Endodermal cell (in vitro differentiated cells): ENCODE results near the gene NENF. TPM values are rescaled to one million over a fixed set of nuclear protein-coding genes. Genes with fewer than 3 reads are reported as not detected.

ENCODE experiments used
- DNase-seq: peaks from one replicate; pipeline ENCODE4 v3.0.0-alpha.2; 2017
- H3K27ac ChIP-seq: 2 replicates; pipeline ENCODE4 v1.5.1; 2013; ENCODE audit warnings: mild to moderate bottlenecking, low read depth, low read length, moderate library complexity
- H3K27me3 ChIP-seq: 2 replicates; pipeline ENCODE4 v1.6.1; 2013; ENCODE audit warnings: mild to moderate bottlenecking, low read length, moderate library complexity; ENCODE audit not compliant: insufficient read depth, control insufficient read depth, poor library complexity, severe bottlenecking
- H3K36me3 ChIP-seq: 2 replicates; pipeline ENCODE4 v1.7.0; 2013; ENCODE audit warnings: mild to moderate bottlenecking, low read length, moderate library complexity; ENCODE audit not compliant: control insufficient read depth, insufficient read depth
- H3K4me1 ChIP-seq: one replicate; pipeline ENCODE4 v1.7.0; 2013; ENCODE audit warnings: low read length; ENCODE audit not compliant: control insufficient read depth, insufficient read depth
- H3K4me3 ChIP-seq: 2 replicates; pipeline ENCODE4 v1.5.1; 2013; ENCODE audit warnings: mild to moderate bottlenecking, low read length, moderate library complexity
- H3K9ac ChIP-seq: 2 replicates; pipeline ENCODE4 v1.6.1; 2013; ENCODE audit warnings: mild to moderate bottlenecking, low read length, moderate library complexity; ENCODE audit not compliant: poor library complexity, severe bottlenecking; ENCODE audit errors: extremely low read depth
- H3K9me3 ChIP-seq: 2 replicates; pipeline ENCODE4 v1.6.1; 2013; ENCODE audit warnings: mild to moderate bottlenecking, low read length, moderate library complexity; ENCODE audit not compliant: control insufficient read depth
- H3K27ac Mint-ChIP-seq: 2 replicates; pipeline ENCODE4 v1.8.0; 2020; ENCODE audit warnings: mixed read lengths
- H3K27me3 Mint-ChIP-seq: 2 replicates; pipeline ENCODE4 v1.8.0; 2021; ENCODE audit warnings: mild to moderate bottlenecking, mixed read lengths; ENCODE audit not compliant: insufficient read depth
- H3K36me3 Mint-ChIP-seq: 2 replicates; pipeline ENCODE4 v1.8.0; 2020; ENCODE audit warnings: low read depth, mixed read lengths
- H3K4me1 Mint-ChIP-seq: 2 replicates; pipeline ENCODE4 v1.8.0; 2020; ENCODE audit warnings: mixed read lengths
- H3K4me3 Mint-ChIP-seq: 2 replicates; pipeline ENCODE4 v1.8.0; 2020; ENCODE audit warnings: mild to moderate bottlenecking, moderate library complexity, mixed read lengths
- H3K9me3 Mint-ChIP-seq: 2 replicates; pipeline ENCODE4 v1.8.0; 2020; ENCODE audit warnings: mild to moderate bottlenecking, mixed read lengths
- CTCF ChIP-seq: fragments of 200-600 bp; sonication (generic); conservative IDR thresholded peaks from 2 replicates; pipeline ENCODE4 v1.5.0; 2021; ENCODE audit warnings: antibody characterized with exemption, mild to moderate bottlenecking
- WGBS, 2 experiments: methylation state at CpG; one replicate each; pipeline versions ENCODE4 v1.1.5 to v1.1.7; 2013; ENCODE audit warnings: missing lambda C conversion rate in 2 of 2, mixed read lengths in 1 of 2; ENCODE audit not compliant: insufficient coverage in 1 of 2, insufficient read length in 1 of 2; 5-methylcytosine and 5-hydroxymethylcytosine counted together
- total RNA-seq, 2 donors: library from RNA; stranded (reverse); fragmentation: NEBNext Ultra II Directional in 1 of 2; extraction: Animal tissue kit (Norgen Biotek cat#: 25700) in 1 of 2; gene quantifications; 2 replicates in 1 of 2; 3 replicates in 1 of 2; pipeline ENCODE4 v1.2.1, GENCODE V29; 2021

NENF gene
- total RNA-seq, 2 donors from 2014 or later, result 27.0 to 35.3 TPM

DNA sequence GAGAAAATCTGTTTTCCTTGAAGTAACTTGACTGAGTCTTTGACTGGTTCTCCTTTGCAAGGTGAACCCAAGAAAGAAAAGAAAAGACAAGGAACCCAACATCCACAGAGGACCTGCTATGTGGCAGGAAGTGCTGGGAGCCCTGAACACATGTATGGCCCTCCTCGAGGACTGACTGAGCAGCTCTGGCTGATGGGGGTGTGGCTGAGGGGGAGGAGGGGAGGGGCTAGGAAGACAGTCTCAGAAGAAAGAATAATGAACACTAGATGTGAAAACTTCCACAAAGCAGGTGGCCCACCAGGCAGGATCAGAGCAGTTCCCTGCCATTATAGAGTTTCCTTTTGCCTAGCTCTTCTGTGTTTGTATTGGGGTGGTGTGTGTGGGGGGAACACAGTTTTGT lies 26.1 kb downstream of the NENF start:
- H3K4me3 Mint-ChIP-seq, result no peak overlapping the region
- peaks cover 5% of the 10 kb centered on the region for H3K27me3 Mint-ChIP-seq
- Histone ChIP-seq H3K27ac (no peak overlapping the region), H3K36me3 (no peaks in the 10 kb centered on the region), H3K9me3 (peaks cover 8% of the 10 kb centered on the region), H3K4me1 (no peaks in the 10 kb centered on the region), H3K9ac (no peak overlapping the region), H3K4me3 (no peak overlapping the region), H3K27me3 (no peaks in the 10 kb centered on the region)
- H3K27ac Mint-ChIP-seq, result no peak overlapping the region
- 86% methylated on average over 1 of the region's 1 CpG; no CpG with 5 or more reads in 1 of the 2 experiments for WGBS, 2 experiments
- no peak for DNase-seq
- TF ChIP-seq CTCF, result no peak
- H3K9me3 Mint-ChIP-seq, result peaks cover 11% of the 10 kb centered on the region
- no peaks in the 10 kb centered on the region for H3K36me3 Mint-ChIP-seq
- H3K4me1 Mint-ChIP-seq, result peaks cover 19% of the 10 kb centered on the region

- no peak overlapping the region for H3K9ac ChIP-seq
- H3K36me3 Mint-ChIP-seq, result no peaks in the 10 kb centered on the region
- peaks cover 26% of the 10 kb centered on the region for H3K4me1 Mint-ChIP-seq
- no peak for DNase-seq
- peaks cover 8% of the 10 kb centered on the region for H3K9me3 ChIP-seq
- H3K27me3 Mint-ChIP-seq, result peaks cover 5% of the 10 kb centered on the region
- no peak overlapping the region for H3K4me3 ChIP-seq
- H3K36me3 ChIP-seq, result no peaks in the 10 kb centered on the region
- no peak for TF ChIP-seq CTCF
- H3K9me3 Mint-ChIP-seq, result peaks cover 11% of the 10 kb centered on the region
- H3K4me1 ChIP-seq, result no peaks in the 10 kb centered on the region
- H3K27me3 ChIP-seq, result no peaks in the 10 kb centered on the region
- WGBS, 2 experiments, result 87% methylated on average over 5 of the region's 5 CpGs
- no peak overlapping the region for H3K27ac Mint-ChIP-seq
- no peak overlapping the region for H3K27ac ChIP-seq
- H3K4me3 Mint-ChIP-seq, result no peak overlapping the region
Observed at GRCh38 chr1:212459656-212460055, 26.9 kb downstream of the NENF start.

DNA sequence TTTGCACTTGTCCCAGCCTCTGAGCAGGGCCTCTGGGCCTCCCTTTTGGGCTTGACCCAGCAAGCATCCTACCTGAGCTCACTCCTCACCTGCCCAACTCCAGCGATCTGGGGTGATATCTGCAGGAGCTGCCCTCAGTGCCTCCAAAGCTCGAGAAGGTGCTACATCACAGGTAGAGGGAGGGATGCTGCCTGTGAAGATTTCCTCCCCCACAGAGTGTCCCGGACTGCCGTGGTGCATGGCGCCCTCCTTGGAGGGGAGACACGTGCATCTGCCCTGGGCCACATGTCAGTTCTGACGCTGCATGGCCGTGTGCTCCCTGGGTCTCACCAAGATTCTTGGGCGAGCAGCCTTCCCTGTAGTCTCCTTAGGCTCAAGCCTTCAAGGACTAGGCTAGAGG lies 27.7 kb downstream of the NENF start:
- 90 to 96% methylated on average over 3 to 9 of the region's 9 CpGs for WGBS, 2 experiments
- TF ChIP-seq CTCF, result no peak

More for the DNA sequence above, 27.7 kb downstream of the NENF start:
- Histone ChIP-seq H3K4me1 (no peaks in the 10 kb centered on the region), H3K4me3 (no peak overlapping the region), H3K36me3 (no peaks in the 10 kb centered on the region), H3K27me3 (no peaks in the 10 kb centered on the region), H3K9ac (no peak overlapping the region), H3K27ac (no peak overlapping the region), H3K9me3 (peaks cover 8% of the 10 kb centered on the region)
- peaks cover 26% of the 10 kb centered on the region for H3K4me1 Mint-ChIP-seq
- H3K36me3 Mint-ChIP-seq, result no peaks in the 10 kb centered on the region
- H3K9me3 Mint-ChIP-seq, result peaks cover 11% of the 10 kb centered on the region
- no peak overlapping the region for H3K27ac Mint-ChIP-seq
- no peak for DNase-seq
- no peak overlapping the region for H3K4me3 Mint-ChIP-seq
- H3K27me3 Mint-ChIP-seq, result peaks cover 5% of the 10 kb centered on the region
